ENCODE data around the gene LRRC8E.

LRRC8E gene

GRCh38 chr19:7921302-7921966 lies 33.1 kb downstream of the LRRC8E start:
- DNase-seq (ENCODE audit: extremely low read depth, low read depth) = no peak
- no peak for TF ChIP-seq CTCF (IDR thresholded peaks at IDR 0.05; ENCODE audit: low read depth, low read length, missing control alignments)
- H3K4me3 ChIP-seq (replicated peaks; ENCODE audit: low read depth, low read length) = peak overlapping the region; percentile 42

- DNase-seq (ENCODE audit: extremely low read depth, low read depth) = no peak
- no peak overlapping the region for H3K4me3 ChIP-seq (replicated peaks; ENCODE audit: low read depth, low read length)
- no peak for TF ChIP-seq CTCF (IDR thresholded peaks at IDR 0.05; ENCODE audit: low read depth, low read length, missing control alignments)
Measured at GRCh38 chr19:7921967-7922835, 33.9 kb downstream of the LRRC8E start.

GRCh38 chr19:7922836-7923195 lies 34.5 kb downstream of the LRRC8E start:
- no peak for TF ChIP-seq CTCF (IDR thresholded peaks at IDR 0.05; ENCODE audit: low read depth, low read length, missing control alignments)
- no peak for DNase-seq (ENCODE audit: extremely low read depth, low read depth)

GRCh38 chr19:7923295-7924191 lies 35.2 kb downstream of the LRRC8E start:
- DNase-seq (ENCODE audit: extremely low read depth, low read depth) = no peak
- no peak for TF ChIP-seq CTCF (IDR thresholded peaks at IDR 0.05; ENCODE audit: low read depth, low read length, missing control alignments)
- H3K4me3 ChIP-seq (replicated peaks; ENCODE audit: low read depth, low read length) = no peak overlapping the region

More at GRCh38 chr19:7922836-7923195, 34.5 kb downstream of the LRRC8E start:
- H3K4me3 ChIP-seq (replicated peaks; ENCODE audit: low read depth, low read length) = no peak overlapping the region

- H3K4me3 ChIP-seq (replicated peaks; ENCODE audit: low read depth, low read length) = no peak overlapping the region
- TF ChIP-seq CTCF (IDR thresholded peaks at IDR 0.05; ENCODE audit: low read depth, low read length, missing control alignments) = no peak
- no peak for DNase-seq (ENCODE audit: extremely low read depth, low read depth)
Measured at GRCh38 chr19:7924241-7924640, 35.9 kb downstream of the LRRC8E start.

GRCh38 chr19:7924651-7925170 lies 36.4 kb downstream of the LRRC8E start:
- no peak for TF ChIP-seq CTCF (IDR thresholded peaks at IDR 0.05; ENCODE audit: low read depth, low read length, missing control alignments)
- no peak for DNase-seq (ENCODE audit: extremely low read depth, low read depth)
- peak overlapping the region; percentile 44 for H3K4me3 ChIP-seq (replicated peaks; ENCODE audit: low read depth, low read length)
